ENCODE measurements around the gene BICDL2.

Gene BICDL2

GRCh38 chr16:3007059-3007956 is 29.4 kb downstream of the BICDL2 start:
- DNase-seq = no peak

GRCh38 chr16:3004781-3005284 is 31.9 kb downstream of the BICDL2 start:
- DNase-seq = no peak

- no peak for DNase-seq
Observed at GRCh38 chr16:3004319-3004718, 32.4 kb downstream of the BICDL2 start.

- peak; percentile 95 for DNase-seq
Observed at GRCh38 chr16:3003582-3004270, 33.0 kb downstream of the BICDL2 start.

GRCh38 chr16:3001316-3001715 is 35.4 kb downstream of the BICDL2 start:
- DNase-seq = no peak

GRCh38 chr16:3000540-3000939 is 36.2 kb downstream of the BICDL2 start:
- DNase-seq = no peak

- DNase-seq = no peak
Observed at GRCh38 chr16:2999929-3000328, 36.8 kb downstream of the BICDL2 start.

GRCh38 chr16:2996298-2996697 is 40.4 kb downstream of the BICDL2 start:
- DNase-seq = no peak

GRCh38 chr16:2992383-2993081 is 44.2 kb downstream of the BICDL2 start:
- no peak for DNase-seq

- DNase-seq = no peak
Observed at GRCh38 chr16:2991566-2992261, 45.0 kb downstream of the BICDL2 start.

- no peak for DNase-seq
Observed at GRCh38 chr16:2990891-2991290, 45.9 kb downstream of the BICDL2 start.

- no peak for DNase-seq
Observed at GRCh38 chr16:2988590-2989099, 48.1 kb downstream of the BICDL2 start.

- DNase-seq = peak; percentile 70
Observed at GRCh38 chr16:2987833-2988232, 48.9 kb downstream of the BICDL2 start.

GRCh38 chr16:2987286-2987685 is 49.5 kb downstream of the BICDL2 start:
- no peak for DNase-seq

GRCh38 chr16:2986623-2987188 is 50.0 kb downstream of the BICDL2 start:
- no peak for DNase-seq

GRCh38 chr16:2985893-2986355 is 50.8 kb downstream of the BICDL2 start:
- DNase-seq = no peak

GRCh38 chr16:2985462-2985861 is 51.3 kb downstream of the BICDL2 start:
- peak; percentile 78 for DNase-seq

GRCh38 chr16:2983706-2984136 is 53.0 kb downstream of the BICDL2 start:
- DNase-seq = peak; percentile 88

GRCh38 chr16:2982402-2982801 is 54.3 kb downstream of the BICDL2 start:
- no peak for DNase-seq

- no peak for DNase-seq
Observed at GRCh38 chr16:2981899-2982250, 54.9 kb downstream of the BICDL2 start.

GRCh38 chr16:2981177-2981898 is 55.4 kb downstream of the BICDL2 start:
- DNase-seq = no peak
